ENCODE measurements around the gene CASS4. TPM values are rescaled to one million over a fixed set of nuclear protein-coding genes. Genes with fewer than 3 reads are reported as not detected.

Gene CASS4
- total RNA-seq, 1 experiment from 2014 or later: not detected

Other genes starting within 250 kb of the CASS4 start
- gene MC3R, start 163.5 kb upstream of the CASS4 start, total RNA-seq (2014; rRNA removed; shearing (Covaris generic)): not detected in 2 replicates
- gene FAM210B, start 53.3 kb upstream of the CASS4 start, total RNA-seq (2014; rRNA removed; shearing (Covaris generic)): 19.1 and 23.9 TPM in 2 replicates
- 158 and 160 TPM in 2 replicates for gene AURKA, start 20.0 kb upstream of the CASS4 start, total RNA-seq (2014; rRNA removed; shearing (Covaris generic))
- gene CSTF1, start 19.6 kb upstream of the CASS4 start, total RNA-seq (2014; rRNA removed; shearing (Covaris generic)): 71.1 and 100 TPM in 2 replicates
- 59.7 and 60.8 TPM in 2 replicates for gene RTF2, start 56.4 kb downstream of the CASS4 start, total RNA-seq (2014; rRNA removed; shearing (Covaris generic))
- 0.45 TPM in 1 of 2 replicates, not detected in the other for gene FAM209A, start 112.5 kb downstream of the CASS4 start, total RNA-seq (2014; rRNA removed; shearing (Covaris generic))
- 0.33 and 0.59 TPM in 2 replicates for gene FAM209B, start 121.0 kb downstream of the CASS4 start, total RNA-seq (2014; rRNA removed; shearing (Covaris generic))
- 23.6 and 38.4 TPM in 2 replicates for gene TFAP2C, start 217.0 kb downstream of the CASS4 start, total RNA-seq (2014; rRNA removed; shearing (Covaris generic))